DOHH2 (cell line): ENCODE measurements around the gene LRG1.
A peak's percentile ranks its signal among the peaks of the same experiment; 100 is the strongest.

Experiments
- H3F3A ChIP-seq: fragments of 200-600 bp; sonication (generic), shearing (Covaris generic); 2 replicates; pipeline ENCODE4 v1.6.0; 2016; ENCODE audit warnings: antibody characterized with exemption, mild to moderate bottlenecking; ENCODE audit not compliant: control insufficient read depth, insufficient read depth
- H3K27ac ChIP-seq: fragments of 200-600 bp; sonication (generic); 2 replicates; pipeline ENCODE4 v1.5.1; 2014; ENCODE audit warnings: low read depth, mild to moderate bottlenecking, low read length, moderate library complexity
- H3K27me3 ChIP-seq: fragments of 200-600 bp; sonication (generic); 2 replicates; pipeline ENCODE4 v1.6.1; 2014; ENCODE audit warnings: mild to moderate bottlenecking, low read length, mixed read lengths; ENCODE audit not compliant: control insufficient read depth
- H3K36me3 ChIP-seq: fragments of 200-600 bp; sonication (generic); 2 replicates; pipeline ENCODE4 v1.6.1; 2014; ENCODE audit warnings: mild to moderate bottlenecking, low read length, moderate library complexity, mixed read lengths; ENCODE audit not compliant: control insufficient read depth
- H3K4me1 ChIP-seq: fragments of 200-600 bp; sonication (generic); 2 replicates; pipeline ENCODE4 v1.6.1; 2014; ENCODE audit warnings: mild to moderate bottlenecking, low read length, mixed read lengths; ENCODE audit not compliant: control insufficient read depth
- H3K4me2 ChIP-seq: fragments of 200-600 bp; sonication (generic); 2 replicates; pipeline ENCODE4 v1.6.0; 2014; ENCODE audit warnings: mild to moderate bottlenecking, low read length, moderate library complexity
- H3K4me3 ChIP-seq: fragments of 200-600 bp; sonication (generic); 2 replicates; pipeline ENCODE4 v1.5.1; 2014; ENCODE audit warnings: mild to moderate bottlenecking, low read length, mixed read lengths
- H3K79me2 ChIP-seq: fragments of 200-600 bp; sonication (generic); 2 replicates; pipeline ENCODE4 v1.6.1; 2014; ENCODE audit warnings: mild to moderate bottlenecking, low read length, mixed read lengths; ENCODE audit not compliant: control insufficient read depth
- H3K9me2 ChIP-seq: fragments of 200-600 bp; sonication (generic); replicated peaks from 2 replicates; pipeline ENCODE4 v1.6.1; 2014; ENCODE audit warnings: mild to moderate bottlenecking, low read length, mixed read lengths; ENCODE audit not compliant: control insufficient read depth
- H3K9me3 ChIP-seq: fragments of 200-600 bp; sonication (generic); 2 replicates; pipeline ENCODE4 v1.6.1; 2014; ENCODE audit warnings: antibody characterized with exemption, low read length, mixed read lengths; ENCODE audit not compliant: control insufficient read depth, insufficient read depth
- H4K20me1 ChIP-seq: fragments of 200-600 bp; sonication (generic); 2 replicates; pipeline ENCODE4 v1.6.0; 2014; ENCODE audit warnings: low read depth, mild to moderate bottlenecking, antibody characterized with exemption, low read length, moderate library complexity; ENCODE audit not compliant: control insufficient read depth, insufficient read depth
- EZH2phosphoT487 ChIP-seq: fragments of 200-600 bp; sonication (generic); IDR thresholded peaks from 2 replicates; pipeline ENCODE4 v1.6.1; 2017; ENCODE audit warnings: borderline replicate concordance, mild to moderate bottlenecking, antibody characterized with exemption, low read length, moderate library complexity, mixed read lengths
- TF ChIP-seq, protein P1 (sequence below): fragments of 200-600 bp; sonication (generic); IDR thresholded peaks from one replicate; pipeline ENCODE4 v1.5.1; 2014; ENCODE audit warnings: antibody characterized with exemption, mild to moderate bottlenecking, low read depth, low read length; ENCODE audit not compliant: poor library complexity, severe bottlenecking

Gene LRG1

DNA sequence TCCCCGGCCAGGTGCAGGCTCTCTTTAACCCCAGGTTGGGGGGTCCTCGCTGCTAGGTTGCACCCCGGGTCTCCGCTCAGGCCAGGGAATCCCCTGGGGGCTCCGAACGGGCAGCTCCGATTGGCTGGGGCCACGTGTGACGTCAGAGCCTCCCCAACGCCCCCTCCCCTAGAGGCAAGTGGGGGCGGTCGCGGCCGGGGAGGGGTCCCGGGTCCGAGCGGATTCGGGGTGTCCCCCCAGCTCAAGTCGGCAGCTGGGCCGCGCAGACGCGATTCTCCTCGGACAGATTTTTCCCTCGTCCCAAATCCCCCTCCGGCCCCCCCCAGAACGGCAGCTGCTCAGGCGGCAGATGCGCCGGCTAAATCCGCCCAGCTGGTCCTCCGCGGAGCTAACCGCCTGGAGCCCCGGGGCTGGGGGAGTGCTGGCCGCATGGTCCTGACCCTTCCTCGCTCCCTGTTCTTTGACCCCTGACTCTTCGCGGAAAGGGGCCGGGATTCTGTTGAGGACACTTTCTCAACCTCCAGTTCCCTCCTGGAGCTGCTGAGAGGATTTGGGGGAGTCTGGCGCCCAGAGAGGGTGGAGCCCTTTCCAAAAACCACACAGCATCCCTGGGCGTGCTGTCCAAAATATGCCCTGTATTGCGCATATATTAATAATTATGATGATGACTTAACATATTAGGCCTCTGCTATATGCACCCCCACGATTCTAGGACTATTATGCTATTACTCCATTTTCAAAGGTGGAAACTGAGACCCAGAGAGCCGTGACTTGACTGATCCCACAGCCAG is 45.0 kb upstream of the LRG1 start:
- H3K4me3 ChIP-seq = peak overlapping the region; percentile 62

DNA sequence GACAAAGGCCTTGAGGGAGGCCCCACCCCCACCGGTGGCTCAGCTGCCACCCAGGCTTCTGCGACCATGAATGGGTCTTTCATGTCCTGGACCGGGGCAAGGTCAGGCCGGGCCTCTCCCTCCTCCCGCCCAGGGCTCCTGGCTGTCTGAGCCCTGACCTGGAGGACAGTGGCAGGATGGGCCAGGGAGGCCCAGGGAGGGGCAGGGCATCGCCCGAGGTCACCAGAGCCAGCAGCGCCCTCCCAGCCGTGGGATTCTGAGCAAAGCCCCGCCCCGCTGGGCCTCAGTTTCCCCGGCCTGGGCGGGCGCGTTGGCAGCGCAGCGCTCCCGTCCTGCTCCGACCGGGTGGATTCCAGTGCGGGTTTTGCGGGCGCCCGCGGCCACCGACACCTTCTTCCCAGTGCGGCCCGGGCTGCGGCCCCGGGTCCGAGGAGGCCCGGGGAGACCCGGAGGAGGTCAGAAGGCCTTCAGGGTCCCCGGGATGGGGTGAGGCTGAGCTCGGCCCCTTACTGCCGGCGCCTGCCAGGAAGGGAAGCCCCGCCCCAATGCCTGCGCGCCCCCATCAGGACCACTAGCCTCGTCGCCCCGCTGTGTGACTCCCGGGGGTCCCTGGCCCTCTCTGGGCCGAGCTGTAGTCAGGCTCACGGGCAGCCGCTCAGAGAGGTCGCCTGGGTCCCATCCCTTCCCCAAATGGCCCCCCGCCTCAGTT is 44.3 kb upstream of the LRG1 start:
- Histone ChIP-seq H3K36me3 (no peaks in the 10 kb centered on the region), H3K9me2 (no peaks in the 10 kb centered on the region), H3K27me3 (peaks cover 69% of the 10 kb centered on the region), H3K79me2 (no peaks in the 10 kb centered on the region), H3K9me3 (no peaks in the 10 kb centered on the region), H3K27ac (no peak overlapping the region), H3F3A (0 out of 2 replicates have a peak, but pooled peaks cover 3% of the 10 kb centered on the region), H3K4me2 (peak overlapping the region; percentile 69), H4K20me1 (no peaks in the 10 kb centered on the region), H3K4me1 (peaks cover 9% of the 10 kb centered on the region), H3K4me3 (peak overlapping the region; percentile 62)
- TF ChIP-seq, protein P1, sequence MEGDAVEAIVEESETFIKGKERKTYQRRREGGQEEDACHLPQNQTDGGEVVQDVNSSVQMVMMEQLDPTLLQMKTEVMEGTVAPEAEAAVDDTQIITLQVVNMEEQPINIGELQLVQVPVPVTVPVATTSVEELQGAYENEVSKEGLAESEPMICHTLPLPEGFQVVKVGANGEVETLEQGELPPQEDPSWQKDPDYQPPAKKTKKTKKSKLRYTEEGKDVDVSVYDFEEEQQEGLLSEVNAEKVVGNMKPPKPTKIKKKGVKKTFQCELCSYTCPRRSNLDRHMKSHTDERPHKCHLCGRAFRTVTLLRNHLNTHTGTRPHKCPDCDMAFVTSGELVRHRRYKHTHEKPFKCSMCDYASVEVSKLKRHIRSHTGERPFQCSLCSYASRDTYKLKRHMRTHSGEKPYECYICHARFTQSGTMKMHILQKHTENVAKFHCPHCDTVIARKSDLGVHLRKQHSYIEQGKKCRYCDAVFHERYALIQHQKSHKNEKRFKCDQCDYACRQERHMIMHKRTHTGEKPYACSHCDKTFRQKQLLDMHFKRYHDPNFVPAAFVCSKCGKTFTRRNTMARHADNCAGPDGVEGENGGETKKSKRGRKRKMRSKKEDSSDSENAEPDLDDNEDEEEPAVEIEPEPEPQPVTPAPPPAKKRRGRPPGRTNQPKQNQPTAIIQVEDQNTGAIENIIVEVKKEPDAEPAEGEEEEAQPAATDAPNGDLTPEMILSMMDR = no peak
- no peak for TF ChIP-seq EZH2phosphoT487

More for the DNA sequence above, 45.0 kb upstream of the LRG1 start:
- TF ChIP-seq EZH2phosphoT487 = no peak
- TF ChIP-seq, protein P1 = no peak
- no peaks in the 10 kb centered on the region for H3K36me3 ChIP-seq
- H4K20me1 ChIP-seq = no peaks in the 10 kb centered on the region
- H3K27me3 ChIP-seq = peaks cover 63% of the 10 kb centered on the region
- no peaks in the 10 kb centered on the region for H3K9me2 ChIP-seq
- no peaks in the 10 kb centered on the region for H3K79me2 ChIP-seq
- H3K9me3 ChIP-seq = no peaks in the 10 kb centered on the region
- H3K27ac ChIP-seq = no peak overlapping the region
- H3F3A ChIP-seq = 0 out of 2 replicates have a peak, but pooled peaks cover 3% of the 10 kb centered on the region
- peaks cover 9% of the 10 kb centered on the region for H3K4me1 ChIP-seq
- H3K4me2 ChIP-seq = peak overlapping the region; percentile 69

DNA sequence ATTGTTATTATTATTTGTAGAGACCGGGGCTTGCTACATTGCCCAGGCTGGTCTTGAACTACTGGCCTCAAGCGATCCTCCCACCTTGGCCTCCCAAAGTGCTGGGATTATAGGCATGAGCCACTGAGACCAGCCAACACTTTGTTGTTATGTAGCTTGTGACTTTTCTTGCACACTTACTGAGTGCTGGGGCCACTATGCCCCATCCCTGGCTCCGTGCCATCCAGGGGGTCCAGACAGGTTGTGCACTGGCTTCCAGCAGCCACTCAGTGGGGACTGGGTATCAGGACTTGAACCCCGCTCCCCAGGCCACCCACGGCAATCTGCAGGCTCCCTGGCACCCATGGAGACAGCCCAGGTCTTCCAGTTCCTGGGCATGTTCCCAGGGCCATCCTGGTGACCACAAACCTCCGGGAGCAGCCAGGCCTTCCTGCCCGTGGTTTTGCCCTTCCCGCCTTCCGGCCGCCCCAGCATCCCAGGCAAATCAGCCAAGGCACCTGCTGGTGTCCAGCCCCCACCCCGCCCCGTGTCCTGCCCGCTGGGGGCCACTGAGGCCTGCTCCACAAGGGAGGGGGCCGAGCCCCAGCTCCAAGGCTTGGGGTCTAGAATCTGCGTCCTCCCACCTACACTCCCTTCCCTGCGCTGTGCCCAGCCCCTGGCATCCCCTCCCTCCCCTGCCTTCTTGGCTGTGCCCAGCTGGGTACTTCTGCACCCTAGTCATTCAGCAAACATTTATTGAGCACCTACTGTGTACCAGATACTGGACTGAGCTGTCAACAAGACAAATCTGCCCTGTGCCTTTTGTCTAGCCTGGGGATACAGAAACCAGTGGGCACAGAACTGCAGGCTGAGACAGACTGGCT is 43.4 kb upstream of the LRG1 start:
- H3K4me2 ChIP-seq = no peak overlapping the region
- 0 out of 2 replicates have a peak, but pooled peaks cover 3% of the 10 kb centered on the region for H3F3A ChIP-seq
- peaks cover 68% of the 10 kb centered on the region for H3K27me3 ChIP-seq
- TF ChIP-seq EZH2phosphoT487 = no peak
- TF ChIP-seq, protein P1 = no peak
- no peaks in the 10 kb centered on the region for H3K9me3 ChIP-seq
- H3K4me3 ChIP-seq = no peak overlapping the region
- H3K9me2 ChIP-seq = no peaks in the 10 kb centered on the region
- H3K4me1 ChIP-seq = peaks cover 9% of the 10 kb centered on the region
- no peaks in the 10 kb centered on the region for H3K36me3 ChIP-seq
- H4K20me1 ChIP-seq = no peaks in the 10 kb centered on the region
- no peak overlapping the region for H3K27ac ChIP-seq
- H3K79me2 ChIP-seq = no peaks in the 10 kb centered on the region
